K562 (cell line): Measurements from ENCODE around the gene METTL2B. TPM values are rescaled to one million over a fixed set of nuclear protein-coding genes. Genes with fewer than 3 reads are reported as not detected.

ENCODE experiments used
- DMBX1 ChIP-seq: fragments of 250-450 bp; sonication (Bioruptor Pico); IDR thresholded peaks from 2 replicates; pipeline ENCODE4 v1.8.0; 2022; ENCODE audit warnings: inconsistent platforms, mild to moderate bottlenecking, moderate library complexity, borderline replicate concordance
- ELF4 ChIP-seq: fragments of 450-650 bp; formaldehyde crosslinking; IDR thresholded peaks from 2 replicates; pipeline ENCODE4 v1.4.0; 2022; ENCODE audit warnings: missing genetic modification characterization
- FOXJ2 ChIP-seq: fragments of 200-800 bp; sonication (Bioruptor generic); IDR thresholded peaks from 2 replicates; pipeline ENCODE4 v1.6.1; 2016; ENCODE audit warnings: missing genetic modification characterization, missing compliant biosample characterization
- GTF2E2 ChIP-seq: fragments of 200-800 bp; sonication (Bioruptor generic); IDR thresholded peaks from 2 replicates; pipeline ENCODE4 v1.6.1; 2016; ENCODE audit warnings: missing genetic modification characterization, missing compliant biosample characterization
- HNRNPH1 ChIP-seq: fragments of 200-400 bp; formaldehyde crosslinking; optimal IDR thresholded peaks from 2 replicates; pipeline ENCODE3; 2017; ENCODE audit warnings: low read depth, mild to moderate bottlenecking, low read length, moderate library complexity
- PHB2 ChIP-seq: fragments of 450-650 bp; IDR thresholded peaks from 2 replicates; pipeline ENCODE4 v1.6.1; 2017; ENCODE audit warnings: low read depth
- RCOR1 ChIP-seq, 2 experiments: IDR thresholded peaks; 2 replicates each; pipeline ENCODE4 v1.6.1; 2012; ENCODE audit warnings: low read depth in 2 of 2, low read length in 2 of 2, borderline replicate concordance in 1 of 2, improper control_type of control experiment in 1 of 2
- SMARCA5 ChIP-seq: fragments of 450-650 bp; IDR thresholded peaks from 2 replicates; pipeline ENCODE4 v1.6.1; 2016
- SMARCE1 ChIP-seq: fragments of 450-650 bp; IDR thresholded peaks from 2 replicates; pipeline ENCODE4 v1.7.1; 2016; ENCODE audit warnings: mild to moderate bottlenecking
- STAG1 ChIP-seq: sonication (generic); formaldehyde crosslinking; IDR thresholded peaks from 2 replicates; pipeline ENCODE4 v1.5.0; 2020; ENCODE audit warnings: missing genetic modification reagents, borderline replicate concordance
- ZNF589 ChIP-seq: fragments of 200-800 bp; sonication (Bioruptor generic); IDR thresholded peaks from 2 replicates; pipeline ENCODE4 v1.6.1; 2016; ENCODE audit warnings: low read depth, missing genetic modification characterization, missing compliant biosample characterization
- ZNF695 ChIP-seq: fragments of 450-650 bp; formaldehyde crosslinking; IDR thresholded peaks from 2 replicates; pipeline ENCODE4 v1.4.0; 2020; ENCODE audit warnings: mild to moderate bottlenecking, moderate library complexity
- polyA plus RNA-seq, 8 experiments: library from polyadenylated mRNA; depleted of rRNA in 4 of 8; stranded (reverse) in 5 of 8; unstranded in 3 of 8; fragments of >200 nt; fragmentation: Nextera tagmentation in 2 of 8; fragmentation: Illumina TruSeq in 1 of 8; extraction: Ambion mirVana in 2 of 8; extraction: Trizol in 1 of 8; gene quantifications; 2 replicates each; pipeline versions ENCODE4 v1.2.1 to v1.2.3, GENCODE V29; 2011 to 2014; ENCODE audit warnings: inconsistent platforms in 1 of 8, missing spikeins in 1 of 8
- total RNA-seq, 7 experiments: library from RNA; depleted of rRNA in 6 of 7; stranded (reverse); fragments of >200 nt in 6 of 7; fragmentation: Illumina TruSeq in 2 of 7; extraction: Trizol in 2 of 7; gene quantifications; 2 replicates each; pipeline versions ENCODE4 v1.2.1 to v1.2.3, GENCODE V29; 2011 to 2021; ENCODE audit warnings: low replicate concordance in 1 of 7
- TF ChIP-seq, protein P1 (sequence below): sonication (generic); formaldehyde crosslinking; IDR thresholded peaks from 2 replicates; pipeline ENCODE4 v1.8.1; 2022; ENCODE audit warnings: missing genetic modification reagents
- TF ChIP-seq, protein P2 (sequence below): fragments of 450-650 bp; IDR thresholded peaks from 2 replicates; pipeline ENCODE4 v1.6.1; 2016
- TF ChIP-seq, protein P3 (sequence below), 2 experiments: fragments of 250-450 bp in 1 of 2; fragments of 450-650 bp in 1 of 2; sonication (Bioruptor Pico) in 1 of 2; IDR thresholded peaks; 2 replicates each; pipeline versions ENCODE4 v1.6.1 to v1.8.0; 2016 to 2021; ENCODE audit warnings: mild to moderate bottlenecking in 2 of 2, moderate library complexity in 2 of 2, missing compliant biosample characterization in 1 of 2, missing genetic modification characterization in 1 of 2
- TF ChIP-seq, protein P4 (sequence below): fragments of 450-650 bp; IDR thresholded peaks from 2 replicates; pipeline ENCODE4 v1.7.0; 2016; ENCODE audit warnings: borderline replicate concordance
- TF ChIP-seq, protein P5 (sequence below): fragments of 200-400 bp; formaldehyde crosslinking; IDR thresholded peaks from 2 replicates; pipeline ENCODE4 v1.6.1; 2017; ENCODE audit warnings: mild to moderate bottlenecking, low read depth, low read length, moderate library complexity
- TF ChIP-seq, protein P6 (sequence below): fragments of 250-450 bp; sonication (Bioruptor Pico); IDR thresholded peaks from 2 replicates; pipeline ENCODE4 v1.8.0; 2021; ENCODE audit warnings: moderate library complexity, mild to moderate bottlenecking, inconsistent platforms
- TF ChIP-seq, protein P7 (sequence below): sonication (generic); formaldehyde crosslinking; IDR thresholded peaks from 2 replicates; pipeline ENCODE4 v1.9.0; 2022; ENCODE audit warnings: mild to moderate bottlenecking, missing genetic modification reagents

METTL2B gene
- total and polyA plus RNA-seq, 9 of the 15 experiments (the other 6 are each of a cell fraction or from before 2014, with no cell fraction given), result 35.9 to 95.7 (median 79.2) TPM

DNA sequence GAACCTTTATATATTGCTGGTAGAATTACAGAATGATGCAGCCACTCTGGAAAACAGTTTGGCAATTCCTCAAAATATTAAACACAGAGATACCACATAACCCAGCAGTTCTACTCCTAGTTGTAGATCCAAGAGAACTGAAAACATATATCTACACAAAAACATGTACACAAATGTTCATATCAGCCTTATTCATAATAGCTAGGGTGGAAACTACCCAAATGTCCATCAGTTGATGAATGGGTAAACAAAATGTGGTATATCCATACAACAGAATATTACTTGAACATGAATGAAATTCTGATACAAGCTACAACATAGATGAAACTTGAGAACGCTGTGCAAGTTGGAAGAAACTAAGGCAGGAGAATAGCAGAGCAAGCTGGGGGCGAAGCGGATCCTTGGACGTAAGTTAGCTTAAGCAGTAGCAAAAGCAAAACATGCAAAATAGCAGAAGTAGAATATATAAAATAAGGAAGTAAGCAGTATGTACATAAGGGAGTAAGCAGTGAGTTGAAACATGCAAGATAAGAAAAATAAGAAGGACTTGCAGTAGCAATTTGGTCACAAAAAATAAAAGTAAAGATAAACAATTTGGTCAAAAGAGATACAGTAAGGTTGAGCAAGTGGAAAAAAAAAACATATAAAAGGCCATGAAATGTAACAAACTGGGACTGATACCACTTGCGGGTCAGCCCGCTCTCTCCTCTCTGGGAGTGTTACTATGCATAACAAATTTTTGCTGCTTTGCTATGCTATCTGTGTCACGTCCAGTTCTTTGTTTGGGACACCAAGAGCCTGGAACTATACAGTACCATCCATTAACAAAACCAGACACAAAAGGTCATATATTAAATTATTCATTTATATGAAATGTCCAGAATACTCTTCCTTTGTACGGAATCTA is 38.9 kb upstream of the METTL2B start (continued):
- no peak for TF ChIP-seq DMBX1 (CRISPR knock-in tag)
- TF ChIP-seq, protein P1, sequence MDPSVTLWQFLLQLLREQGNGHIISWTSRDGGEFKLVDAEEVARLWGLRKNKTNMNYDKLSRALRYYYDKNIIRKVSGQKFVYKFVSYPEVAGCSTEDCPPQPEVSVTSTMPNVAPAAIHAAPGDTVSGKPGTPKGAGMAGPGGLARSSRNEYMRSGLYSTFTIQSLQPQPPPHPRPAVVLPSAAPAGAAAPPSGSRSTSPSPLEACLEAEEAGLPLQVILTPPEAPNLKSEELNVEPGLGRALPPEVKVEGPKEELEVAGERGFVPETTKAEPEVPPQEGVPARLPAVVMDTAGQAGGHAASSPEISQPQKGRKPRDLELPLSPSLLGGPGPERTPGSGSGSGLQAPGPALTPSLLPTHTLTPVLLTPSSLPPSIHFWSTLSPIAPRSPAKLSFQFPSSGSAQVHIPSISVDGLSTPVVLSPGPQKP, result no peak
- TF ChIP-seq, protein P2, sequence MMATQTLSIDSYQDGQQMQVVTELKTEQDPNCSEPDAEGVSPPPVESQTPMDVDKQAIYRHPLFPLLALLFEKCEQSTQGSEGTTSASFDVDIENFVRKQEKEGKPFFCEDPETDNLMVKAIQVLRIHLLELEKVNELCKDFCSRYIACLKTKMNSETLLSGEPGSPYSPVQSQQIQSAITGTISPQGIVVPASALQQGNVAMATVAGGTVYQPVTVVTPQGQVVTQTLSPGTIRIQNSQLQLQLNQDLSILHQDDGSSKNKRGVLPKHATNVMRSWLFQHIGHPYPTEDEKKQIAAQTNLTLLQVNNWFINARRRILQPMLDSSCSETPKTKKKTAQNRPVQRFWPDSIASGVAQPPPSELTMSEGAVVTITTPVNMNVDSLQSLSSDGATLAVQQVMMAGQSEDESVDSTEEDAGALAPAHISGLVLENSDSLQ, result no peak
- no peak for TF ChIP-seq SMARCA5
- no peak for TF ChIP-seq FOXJ2 (tag)
- no peak for TF ChIP-seq STAG1 (CRISPR knock-in tag)
- TF ChIP-seq SMARCE1, result peak; percentile 94; the same call in 1 of the 2 replicates
- TF ChIP-seq, protein P3, sequence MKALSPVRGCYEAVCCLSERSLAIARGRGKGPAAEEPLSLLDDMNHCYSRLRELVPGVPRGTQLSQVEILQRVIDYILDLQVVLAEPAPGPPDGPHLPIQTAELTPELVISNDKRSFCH (CRISPR knock-in tag; IDR thresholded peaks at IDR 0.05), result no peak
- TF ChIP-seq, protein P3 (tag; IDR thresholded peaks at IDR 0.05), result no peak
- TF ChIP-seq, protein P4, sequence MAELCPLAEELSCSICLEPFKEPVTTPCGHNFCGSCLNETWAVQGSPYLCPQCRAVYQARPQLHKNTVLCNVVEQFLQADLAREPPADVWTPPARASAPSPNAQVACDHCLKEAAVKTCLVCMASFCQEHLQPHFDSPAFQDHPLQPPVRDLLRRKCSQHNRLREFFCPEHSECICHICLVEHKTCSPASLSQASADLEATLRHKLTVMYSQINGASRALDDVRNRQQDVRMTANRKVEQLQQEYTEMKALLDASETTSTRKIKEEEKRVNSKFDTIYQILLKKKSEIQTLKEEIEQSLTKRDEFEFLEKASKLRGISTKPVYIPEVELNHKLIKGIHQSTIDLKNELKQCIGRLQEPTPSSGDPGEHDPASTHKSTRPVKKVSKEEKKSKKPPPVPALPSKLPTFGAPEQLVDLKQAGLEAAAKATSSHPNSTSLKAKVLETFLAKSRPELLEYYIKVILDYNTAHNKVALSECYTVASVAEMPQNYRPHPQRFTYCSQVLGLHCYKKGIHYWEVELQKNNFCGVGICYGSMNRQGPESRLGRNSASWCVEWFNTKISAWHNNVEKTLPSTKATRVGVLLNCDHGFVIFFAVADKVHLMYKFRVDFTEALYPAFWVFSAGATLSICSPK, result no peak
- no peak for TF ChIP-seq RCOR1 (IDR thresholded peaks at IDR 0.05; ENCODE audit: borderline replicate concordance in 1 of 2, low read depth in 2 of 2, low read length in 2 of 2)
- TF ChIP-seq, protein P5, sequence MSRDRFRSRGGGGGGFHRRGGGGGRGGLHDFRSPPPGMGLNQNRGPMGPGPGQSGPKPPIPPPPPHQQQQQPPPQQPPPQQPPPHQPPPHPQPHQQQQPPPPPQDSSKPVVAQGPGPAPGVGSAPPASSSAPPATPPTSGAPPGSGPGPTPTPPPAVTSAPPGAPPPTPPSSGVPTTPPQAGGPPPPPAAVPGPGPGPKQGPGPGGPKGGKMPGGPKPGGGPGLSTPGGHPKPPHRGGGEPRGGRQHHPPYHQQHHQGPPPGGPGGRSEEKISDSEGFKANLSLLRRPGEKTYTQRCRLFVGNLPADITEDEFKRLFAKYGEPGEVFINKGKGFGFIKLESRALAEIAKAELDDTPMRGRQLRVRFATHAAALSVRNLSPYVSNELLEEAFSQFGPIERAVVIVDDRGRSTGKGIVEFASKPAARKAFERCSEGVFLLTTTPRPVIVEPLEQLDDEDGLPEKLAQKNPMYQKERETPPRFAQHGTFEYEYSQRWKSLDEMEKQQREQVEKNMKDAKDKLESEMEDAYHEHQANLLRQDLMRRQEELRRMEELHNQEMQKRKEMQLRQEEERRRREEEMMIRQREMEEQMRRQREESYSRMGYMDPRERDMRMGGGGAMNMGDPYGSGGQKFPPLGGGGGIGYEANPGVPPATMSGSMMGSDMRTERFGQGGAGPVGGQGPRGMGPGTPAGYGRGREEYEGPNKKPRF, result no peak
- TF ChIP-seq ELF4 (CRISPR knock-in tag), result no peak
- TF ChIP-seq, protein P6, sequence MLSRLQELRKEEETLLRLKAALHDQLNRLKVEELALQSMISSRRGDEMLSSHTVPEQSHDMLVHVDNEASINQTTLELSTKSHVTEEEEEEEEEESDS (CRISPR knock-in tag), result no peak
- no peak for TF ChIP-seq PHB2
- TF ChIP-seq ZNF589, result no peak
- TF ChIP-seq ZNF695, result no peak
- no peak for TF ChIP-seq HNRNPH1
- TF ChIP-seq GTF2E2 (tag), result no peak
- TF ChIP-seq, protein P7, sequence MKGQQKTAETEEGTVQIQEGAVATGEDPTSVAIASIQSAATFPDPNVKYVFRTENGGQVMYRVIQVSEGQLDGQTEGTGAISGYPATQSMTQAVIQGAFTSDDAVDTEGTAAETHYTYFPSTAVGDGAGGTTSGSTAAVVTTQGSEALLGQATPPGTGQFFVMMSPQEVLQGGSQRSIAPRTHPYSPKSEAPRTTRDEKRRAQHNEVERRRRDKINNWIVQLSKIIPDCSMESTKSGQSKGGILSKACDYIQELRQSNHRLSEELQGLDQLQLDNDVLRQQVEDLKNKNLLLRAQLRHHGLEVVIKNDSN, result no peak
